Measurements from ENCODE around the gene PXYLP1. TPM values are rescaled to one million over a fixed set of nuclear protein-coding genes. Genes with fewer than 3 reads are reported as not detected.

Gene PXYLP1
- total RNA-seq, 2 donors from 2014 or later = 12.0 to 15.3 TPM

GRCh38 chr3:141272906-141273662 is 41.5 kb downstream of the PXYLP1 start:
- no peak for DNase-seq (ENCODE audit: low spot score)
- H3K36me3 ChIP-seq = no peaks in the 10 kb centered on the region
- H3K4me3 ChIP-seq = no peak overlapping the region
- no peaks in the 10 kb centered on the region for H3K4me1 ChIP-seq (replicated peaks)
- no peaks in the 10 kb centered on the region for H3K27me3 ChIP-seq (replicated peaks; ENCODE audit: insufficient read depth)
- H3K9me3 ChIP-seq = no peaks in the 10 kb centered on the region
- 97% methylated on average over 8 of the region's 8 CpGs for WGBS
- TF ChIP-seq POLR2A (IDR thresholded peaks at IDR 0.05) (no peak), CTCF (IDR thresholded peaks at IDR 0.05) (no peak), POLR2AphosphoS5 (IDR thresholded peaks at IDR 0.05) (no peak)
- no peak overlapping the region for H3K27ac ChIP-seq
- intact Hi-C loops (cut with DNase I) = no loop called here

GRCh38 chr3:141273700-141274410 is 42.2 kb downstream of the PXYLP1 start:
- Histone ChIP-seq H3K9me3 (no peaks in the 10 kb centered on the region), H3K27me3 (replicated peaks; ENCODE audit: insufficient read depth) (no peaks in the 10 kb centered on the region), H3K4me3 (no peak overlapping the region), H3K4me1 (replicated peaks) (no peaks in the 10 kb centered on the region), H3K27ac (no peak overlapping the region), H3K36me3 (no peaks in the 10 kb centered on the region)
- no peak for TF ChIP-seq POLR2AphosphoS5 (IDR thresholded peaks at IDR 0.05)
- no peak for TF ChIP-seq CTCF (IDR thresholded peaks at IDR 0.05)
- no peak for TF ChIP-seq POLR2A (IDR thresholded peaks at IDR 0.05)
- 91% methylated on average over 15 of the region's 15 CpGs for WGBS
- intact Hi-C loops (cut with DNase I) = no loop called here
- DNase-seq (ENCODE audit: low spot score) = no peak

GRCh38 chr3:141274411-141275031 is 42.9 kb downstream of the PXYLP1 start:
- WGBS = 87% methylated on average over 10 of the region's 10 CpGs
- no peaks in the 10 kb centered on the region for H3K9me3 ChIP-seq
- intact Hi-C loops (cut with DNase I) = no loop called here
- H3K36me3 ChIP-seq = no peaks in the 10 kb centered on the region
- peak overlapping the region in 1 of 2 donors; percentile 52 for H3K27ac ChIP-seq
- no peak for DNase-seq (ENCODE audit: low spot score)
- no peaks in the 10 kb centered on the region for H3K4me1 ChIP-seq (replicated peaks)
- no peaks in the 10 kb centered on the region for H3K27me3 ChIP-seq (replicated peaks; ENCODE audit: insufficient read depth)
- TF ChIP-seq CTCF (IDR thresholded peaks at IDR 0.05) (no peak), POLR2A (IDR thresholded peaks at IDR 0.05) (no peak), POLR2AphosphoS5 (IDR thresholded peaks at IDR 0.05) (no peak)
- H3K4me3 ChIP-seq = no peak overlapping the region

GRCh38 chr3:141275032-141275422 is 43.4 kb downstream of the PXYLP1 start:
- 81% methylated on average over 1 of the region's 1 CpG for WGBS
- Histone ChIP-seq H3K4me3 (no peak overlapping the region), H3K9me3 (no peaks in the 10 kb centered on the region), H3K27ac (peak overlapping the region in 1 of 2 donors; percentile 59), H3K27me3 (replicated peaks; ENCODE audit: insufficient read depth) (no peaks in the 10 kb centered on the region), H3K4me1 (replicated peaks) (no peaks in the 10 kb centered on the region), H3K36me3 (no peaks in the 10 kb centered on the region)
- no peak for TF ChIP-seq POLR2A (IDR thresholded peaks at IDR 0.05)
- no peak for TF ChIP-seq POLR2AphosphoS5 (IDR thresholded peaks at IDR 0.05)
- TF ChIP-seq CTCF (IDR thresholded peaks at IDR 0.05) = no peak
- intact Hi-C loops (cut with DNase I) = no loop called here
- DNase-seq (ENCODE audit: low spot score) = no peak

Measured in prostate gland (tissue), 2 donors.